ENCODE results near the gene CDH26.

The CDH26 gene

DNA sequence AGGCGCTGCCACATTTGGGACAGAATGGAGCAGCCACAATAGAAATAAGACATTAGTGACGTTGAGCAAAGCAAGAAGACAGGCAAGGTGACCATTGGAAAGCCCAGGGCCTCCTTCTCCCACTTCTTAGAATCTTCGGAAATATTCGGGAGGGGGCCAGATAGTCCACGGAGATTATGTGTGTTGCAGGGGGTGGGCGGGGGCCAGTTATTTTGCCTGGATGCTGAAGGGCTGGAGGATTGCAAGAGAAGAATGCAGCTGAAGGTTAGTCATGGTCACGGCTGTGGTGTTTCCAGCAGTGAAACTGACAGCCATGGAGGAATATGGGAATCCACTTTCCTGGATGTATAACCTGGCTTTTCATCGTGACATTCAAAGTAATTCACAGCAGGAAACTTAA, 88.6 kb downstream of the CDH26 start:
- no peak overlapping the region for H3K4me3 Mint-ChIP-seq
- peaks cover 15% of the 10 kb centered on the region for H3K27me3 Mint-ChIP-seq (ENCODE audit: low read depth, poor library complexity)
- no peaks in the 10 kb centered on the region for H3K36me3 Mint-ChIP-seq (ENCODE audit: low read depth)
- no peak for DNase-seq
- peaks cover 13% of the 10 kb centered on the region for H3K4me1 Mint-ChIP-seq
- TF ChIP-seq, protein P1, sequence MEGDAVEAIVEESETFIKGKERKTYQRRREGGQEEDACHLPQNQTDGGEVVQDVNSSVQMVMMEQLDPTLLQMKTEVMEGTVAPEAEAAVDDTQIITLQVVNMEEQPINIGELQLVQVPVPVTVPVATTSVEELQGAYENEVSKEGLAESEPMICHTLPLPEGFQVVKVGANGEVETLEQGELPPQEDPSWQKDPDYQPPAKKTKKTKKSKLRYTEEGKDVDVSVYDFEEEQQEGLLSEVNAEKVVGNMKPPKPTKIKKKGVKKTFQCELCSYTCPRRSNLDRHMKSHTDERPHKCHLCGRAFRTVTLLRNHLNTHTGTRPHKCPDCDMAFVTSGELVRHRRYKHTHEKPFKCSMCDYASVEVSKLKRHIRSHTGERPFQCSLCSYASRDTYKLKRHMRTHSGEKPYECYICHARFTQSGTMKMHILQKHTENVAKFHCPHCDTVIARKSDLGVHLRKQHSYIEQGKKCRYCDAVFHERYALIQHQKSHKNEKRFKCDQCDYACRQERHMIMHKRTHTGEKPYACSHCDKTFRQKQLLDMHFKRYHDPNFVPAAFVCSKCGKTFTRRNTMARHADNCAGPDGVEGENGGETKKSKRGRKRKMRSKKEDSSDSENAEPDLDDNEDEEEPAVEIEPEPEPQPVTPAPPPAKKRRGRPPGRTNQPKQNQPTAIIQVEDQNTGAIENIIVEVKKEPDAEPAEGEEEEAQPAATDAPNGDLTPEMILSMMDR (IDR thresholded peaks at IDR 0.05): no peak
- no peak overlapping the region for H3K27ac Mint-ChIP-seq
- H3K9me3 Mint-ChIP-seq: peaks cover 10% of the 10 kb centered on the region

DNA sequence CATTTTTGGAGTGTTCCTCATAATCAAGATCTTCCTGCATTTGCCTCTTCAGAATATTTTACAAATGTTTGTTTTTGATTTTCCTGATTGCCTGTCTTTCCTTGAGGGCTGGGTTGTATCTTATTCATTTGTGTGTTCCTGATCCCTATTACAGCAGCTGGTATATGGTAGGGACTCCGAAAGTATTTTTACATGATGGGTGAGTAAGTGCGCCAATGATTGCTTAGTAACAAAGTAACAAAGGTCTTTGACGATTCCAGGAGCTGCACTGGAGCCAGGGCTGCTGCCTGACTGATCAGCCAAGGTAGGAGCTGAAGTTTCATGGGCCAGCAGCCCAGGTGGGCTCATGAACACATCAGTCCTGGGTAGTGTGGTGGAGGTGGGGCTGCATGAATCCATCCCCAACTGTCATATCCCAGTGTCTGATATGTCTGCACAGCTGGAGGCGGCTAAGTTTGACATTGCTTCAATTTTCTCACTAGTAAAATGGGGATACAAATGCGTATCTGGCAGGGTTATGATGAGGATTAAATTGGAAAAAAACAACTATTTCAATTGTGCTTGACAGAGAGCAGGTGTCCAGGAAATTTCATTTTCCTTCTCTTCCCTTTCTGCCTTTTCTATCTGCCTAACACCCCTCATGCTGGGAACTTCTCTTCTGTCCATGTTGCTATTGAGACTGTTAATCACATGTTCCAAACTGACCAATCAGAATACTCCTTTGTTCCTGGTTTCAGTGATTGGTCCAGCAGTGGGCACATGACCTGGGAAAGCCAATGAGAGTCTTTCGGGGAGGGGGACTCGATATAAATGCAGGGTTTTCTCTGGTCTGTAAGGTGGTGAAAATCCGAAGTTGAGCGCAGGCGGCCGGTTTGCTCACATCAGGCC, 90.7 kb downstream of the CDH26 start:
- peaks cover 9% of the 10 kb centered on the region for H3K4me1 Mint-ChIP-seq
- peaks cover 6% of the 10 kb centered on the region for H3K9me3 Mint-ChIP-seq
- peaks cover 24% of the 10 kb centered on the region for H3K27me3 Mint-ChIP-seq (ENCODE audit: low read depth, poor library complexity)
- no peak for DNase-seq
- H3K36me3 Mint-ChIP-seq (ENCODE audit: low read depth): no peaks in the 10 kb centered on the region
- no peak overlapping the region for H3K27ac Mint-ChIP-seq
- H3K4me3 Mint-ChIP-seq: no peak overlapping the region
- TF ChIP-seq, protein P1 (IDR thresholded peaks at IDR 0.05): no peak

DNA sequence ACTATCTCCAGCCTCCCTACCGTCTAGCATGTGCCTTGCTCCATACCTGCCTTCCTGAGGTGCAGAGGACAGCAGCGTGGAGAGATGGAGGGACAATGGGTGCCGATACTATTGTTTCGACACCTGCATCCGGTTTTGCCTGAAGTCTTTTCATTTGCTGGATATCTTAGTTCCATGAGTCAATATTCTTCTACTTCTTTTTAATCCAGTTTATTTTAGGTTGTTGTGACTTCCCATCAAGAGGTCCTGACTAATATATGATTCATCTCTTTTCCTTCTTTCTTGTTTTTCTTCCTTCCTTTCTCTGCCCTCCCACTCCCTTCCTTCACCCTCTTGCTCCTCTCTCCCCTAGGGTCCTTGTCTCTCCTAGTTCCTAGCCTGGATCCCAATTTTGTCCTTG, 91.4 kb downstream of the CDH26 start:
- DNase-seq: no peak
- Mint-ChIP-seq H3K4me1 (peaks cover 9% of the 10 kb centered on the region), H3K27me3 (ENCODE audit: low read depth, poor library complexity) (peaks cover 26% of the 10 kb centered on the region), H3K27ac (no peak overlapping the region), H3K9me3 (no peaks in the 10 kb centered on the region), H3K36me3 (ENCODE audit: low read depth) (no peaks in the 10 kb centered on the region), H3K4me3 (no peak overlapping the region)
- TF ChIP-seq, protein P1 (IDR thresholded peaks at IDR 0.05): no peak

DNA sequence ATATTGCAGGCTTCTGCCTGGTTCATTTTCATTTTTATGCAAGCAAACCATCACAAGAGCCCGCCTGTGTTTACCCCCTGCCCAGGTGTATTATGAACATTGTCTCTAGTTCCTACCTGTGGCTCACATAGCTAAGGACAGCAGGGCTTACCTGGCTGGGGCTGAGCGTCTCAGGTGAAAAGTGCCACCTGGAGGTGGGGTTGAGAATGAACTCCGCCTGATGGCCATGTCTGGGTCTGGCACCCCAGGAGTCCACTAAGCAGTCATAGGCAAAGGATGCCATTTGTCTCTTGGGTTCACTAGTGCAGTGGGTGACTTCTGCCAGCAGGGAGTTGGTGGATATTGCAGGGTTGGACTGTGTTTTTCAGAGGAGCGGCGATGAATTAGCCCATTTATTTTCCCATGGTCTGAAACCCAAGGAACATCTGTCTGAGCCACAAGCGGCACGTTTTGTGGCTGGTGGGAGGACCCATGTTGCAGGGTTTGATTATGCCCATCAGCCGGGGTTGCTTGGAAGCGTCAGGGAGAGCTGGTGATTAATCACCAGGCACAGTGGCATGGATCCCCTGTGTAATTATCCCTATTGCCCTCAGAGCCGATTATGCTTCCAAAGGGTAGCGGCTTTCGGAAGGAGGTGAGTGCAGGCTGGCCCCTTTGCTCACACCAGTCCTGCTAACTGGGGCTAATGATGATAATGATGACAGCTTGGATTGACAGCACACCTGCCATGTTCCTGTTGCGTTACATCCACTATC, 92.1 kb downstream of the CDH26 start:
- DNase-seq: no peak
- TF ChIP-seq, protein P1 (IDR thresholded peaks at IDR 0.05): no peak
- peaks cover 8% of the 10 kb centered on the region for H3K4me1 Mint-ChIP-seq
- no peak overlapping the region for H3K27ac Mint-ChIP-seq
- peaks cover 28% of the 10 kb centered on the region for H3K27me3 Mint-ChIP-seq (ENCODE audit: low read depth, poor library complexity)
- H3K9me3 Mint-ChIP-seq: no peaks in the 10 kb centered on the region
- no peaks in the 10 kb centered on the region for H3K36me3 Mint-ChIP-seq (ENCODE audit: low read depth)
- no peak overlapping the region for H3K4me3 Mint-ChIP-seq

DNA sequence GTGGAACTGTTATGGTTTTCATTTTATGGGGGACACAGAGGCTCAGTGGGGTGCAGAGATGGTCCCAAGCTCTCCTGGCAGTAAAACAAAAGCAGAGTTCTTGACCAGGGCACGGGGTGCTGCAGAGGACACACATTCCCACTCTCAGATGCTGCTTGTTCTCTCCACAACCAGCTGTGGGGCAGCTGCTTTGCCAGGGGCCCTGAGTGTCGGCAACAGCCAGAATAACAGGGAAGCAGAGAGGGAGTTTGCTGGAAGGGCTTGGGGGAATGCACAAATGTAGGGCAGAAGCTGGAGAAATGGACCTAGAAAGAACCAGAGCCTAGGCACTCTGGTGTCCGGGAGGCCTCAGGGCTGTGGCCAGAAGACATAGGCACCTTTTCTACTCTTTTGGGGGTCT, 93.7 kb downstream of the CDH26 start:
- Mint-ChIP-seq H3K27me3 (ENCODE audit: low read depth, poor library complexity) (peaks cover 32% of the 10 kb centered on the region), H3K27ac (no peak overlapping the region), H3K4me1 (no peaks in the 10 kb centered on the region), H3K36me3 (ENCODE audit: low read depth) (no peaks in the 10 kb centered on the region), H3K4me3 (no peak overlapping the region), H3K9me3 (no peaks in the 10 kb centered on the region)
- DNase-seq: no peak
- TF ChIP-seq, protein P1 (IDR thresholded peaks at IDR 0.05): no peak
